Testis (tissue), 3 donors: Measurements from ENCODE around the gene PRSS3. TPM values are rescaled to one million over a fixed set of nuclear protein-coding genes. Genes with fewer than 3 reads are reported as not detected.

Source experiments
- DNase-seq: peaks from one replicate; pipeline ENCODE4 v3.0.0-alpha.2; 2019
- H3K27ac ChIP-seq, 2 donors: fragments of 200-600 bp; sonication (generic); one replicate each; pipeline ENCODE4 v1.5.1; 2019
- H3K27me3 ChIP-seq: fragments of 200-600 bp; sonication (generic); one replicate; pipeline ENCODE4 v1.5.1; 2019
- H3K36me3 ChIP-seq: fragments of 200-600 bp; sonication (generic); one replicate; pipeline ENCODE4 v1.5.1; 2017; ENCODE audit warnings: low read depth; ENCODE audit errors: missing control alignments
- H3K4me1 ChIP-seq: fragments of 200-600 bp; sonication (generic); one replicate; pipeline ENCODE4 v1.5.1; 2019
- H3K4me3 ChIP-seq, 2 donors: fragments of 200-600 bp; sonication (generic); one replicate each; pipeline ENCODE4 v1.5.1; 2017 to 2019
- H3K9me3 ChIP-seq: fragments of 200-600 bp; sonication (generic); one replicate; pipeline ENCODE4 v1.5.1; 2017
- CTCF ChIP-seq, 3 experiments: fragments of 450-650 bp in 2 of 3; fragments of 200-600 bp in 1 of 3; sonication (generic) in 1 of 3; IDR thresholded peaks; one replicate each; pipeline ENCODE4 v1.5.1; 2016 to 2019; ENCODE audit warnings: antibody characterized with exemption in 3 of 3, mild to moderate bottlenecking in 2 of 3, moderate library complexity in 1 of 3
- POLR2A ChIP-seq: fragments of 450-650 bp; IDR thresholded peaks from one replicate; pipeline ENCODE4 v1.6.1; 2017; ENCODE audit warnings: antibody characterized with exemption, mild to moderate bottlenecking, moderate library complexity
- WGBS, 2 donors: methylation state at CpG; one replicate each; pipeline ENCODE4 v1.1.5; 2018; 5-methylcytosine and 5-hydroxymethylcytosine counted together
- intact Hi-C: fragments of 100-400 bp; cut with DNase I; formaldehyde crosslinking; loops from one replicate; pipeline ENCODE4 v1.15.1; 2023; ENCODE audit warnings: low total_unique reads
- polyA plus RNA-seq: library from polyadenylated mRNA; stranded (reverse); fragments of 350-450 nt; fragmentation: Illumina TruSeq; extraction: RNeasy Lipid Tissue Mini Kit (QIAGEN cat#74804); gene quantifications from one replicate; pipeline ENCODE4 v1.2.3, GENCODE V29; 2014; ENCODE audit warnings: low read depth, low replicate concordance; ENCODE audit not compliant: insufficient read depth
- total RNA-seq, 2 donors: library from RNA; depleted of rRNA; stranded (reverse); fragments of >200 nt; gene quantifications; one replicate each; pipeline ENCODE4 v1.2.3, GENCODE V29; 2016

PRSS3 gene
- total and polyA plus RNA-seq, 3 donors from 2014 or later, result 0.68 to 6.5 (median 3.3) TPM

DNA sequence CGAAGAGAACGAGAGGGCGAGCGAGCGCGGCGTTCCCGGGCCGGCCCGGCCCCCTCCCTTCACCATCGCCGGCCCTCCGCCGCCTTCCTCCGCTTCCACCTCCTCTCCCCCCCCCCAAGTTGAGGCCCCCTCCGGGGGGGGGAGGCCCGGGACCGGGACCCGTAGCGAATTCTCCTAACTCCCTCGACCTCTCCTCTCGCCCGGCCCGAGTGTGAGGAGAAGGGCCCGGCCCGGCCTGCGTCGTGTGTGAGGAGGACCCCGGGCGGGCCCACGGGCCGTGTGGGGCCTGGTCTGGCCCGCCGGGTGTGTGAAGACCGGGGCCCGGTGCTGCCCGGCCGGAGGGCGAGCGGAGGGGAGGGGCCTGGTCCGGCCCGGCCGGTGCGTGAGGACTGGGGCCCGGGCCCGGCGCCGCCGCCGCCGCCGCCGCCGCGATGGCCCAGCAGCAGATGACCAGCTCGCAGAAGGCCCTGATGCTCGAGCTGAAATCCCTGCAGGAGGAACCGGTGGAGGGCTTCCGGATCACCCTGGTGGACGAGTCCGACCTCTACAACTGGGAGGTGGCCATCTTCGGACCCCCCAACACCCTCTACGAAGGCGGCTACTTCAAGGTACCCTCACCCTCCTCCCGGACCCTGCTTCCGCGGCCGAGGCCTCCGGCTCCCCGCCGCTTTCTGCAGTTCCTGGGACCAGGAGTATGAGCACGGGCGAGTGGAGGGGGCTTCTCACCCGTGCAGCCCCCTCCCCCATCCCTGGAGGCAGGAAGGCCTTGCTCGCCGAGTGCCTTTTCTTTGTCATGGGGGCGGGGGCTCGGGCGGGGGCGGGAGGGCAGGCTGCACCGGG lies 22.2 kb downstream of the PRSS3 start:
- TF ChIP-seq CTCF (IDR thresholded peaks at IDR 0.05) (no peak), POLR2A (no peak)
- no peaks in the 10 kb centered on the region for H3K27me3 ChIP-seq
- 1% methylated on average over 30 of the region's 81 CpGs; no CpG with 5 or more reads in 1 of the 2 donors for WGBS, 2 donors
- DNase-seq, result peak; percentile 52
- H3K4me1 ChIP-seq, result peaks cover 44% of the 10 kb centered on the region
- peak overlapping the region; percentile 92 to 96 for H3K4me3 ChIP-seq
- H3K9me3 ChIP-seq, result no peaks in the 10 kb centered on the region
- no peaks in the 10 kb centered on the region for H3K36me3 ChIP-seq
- intact Hi-C loops, result no loop called here
- H3K27ac ChIP-seq, result peak overlapping the region; percentile 99 to 100

DNA sequence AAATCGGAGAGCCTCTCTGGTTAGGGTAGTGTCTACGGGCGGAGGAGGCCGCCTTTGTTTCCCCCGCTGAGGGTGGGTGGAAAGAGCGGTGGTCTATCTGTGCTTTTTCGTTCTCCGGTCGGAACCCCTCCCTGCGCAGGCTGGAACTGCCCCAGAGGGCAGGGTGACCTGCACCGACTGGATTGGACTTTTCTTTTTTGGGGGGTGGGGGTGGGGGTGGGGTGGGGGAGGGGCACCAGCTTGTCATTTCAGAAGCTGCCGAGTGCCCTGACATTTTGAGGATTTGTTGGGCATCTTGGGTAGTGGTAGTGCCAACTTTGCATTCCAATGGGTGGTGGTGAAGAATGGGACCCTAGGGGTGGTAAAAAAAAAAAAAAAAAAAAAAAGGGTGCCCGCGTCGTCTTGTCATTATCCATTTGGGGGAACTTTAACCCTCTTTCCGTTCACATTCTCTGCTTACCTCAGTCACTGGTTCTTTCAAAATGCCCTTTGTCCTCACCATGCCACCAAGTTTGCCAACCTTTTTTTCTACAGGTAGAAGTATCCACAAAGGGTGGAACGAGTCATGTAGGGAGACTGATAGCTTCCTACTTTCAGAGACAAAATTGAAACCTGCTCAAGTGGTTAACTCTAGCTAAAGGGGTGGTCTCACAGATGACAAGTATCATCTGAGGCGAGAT lies 22.9 kb downstream of the PRSS3 start:
- Histone ChIP-seq H3K36me3 (no peaks in the 10 kb centered on the region), H3K27me3 (no peaks in the 10 kb centered on the region), H3K4me3 (peak overlapping the region; percentile 92 to 96), H3K9me3 (no peaks in the 10 kb centered on the region), H3K4me1 (peaks cover 42% of the 10 kb centered on the region), H3K27ac (peak overlapping the region; percentile 99 to 100)
- TF ChIP-seq POLR2A (no peak), CTCF (IDR thresholded peaks at IDR 0.05) (peak in 1 of 3 experiments; percentile 4)
- intact Hi-C loops, result no loop called here
- WGBS, 2 donors, result 0 to 1% methylated on average over 9 to 18 of the region's 18 CpGs
- peak; percentile 23 for DNase-seq

- intact Hi-C loops, result no loop called here
- H3K4me3 ChIP-seq, result peak overlapping the region; percentile 92 to 96
- TF ChIP-seq CTCF (IDR thresholded peaks at IDR 0.05) (no peak), POLR2A (no peak)
- H3K27ac ChIP-seq, result peak overlapping the region; percentile 99 to 100
- H3K4me1 ChIP-seq, result peaks cover 37% of the 10 kb centered on the region
- no peaks in the 10 kb centered on the region for H3K27me3 ChIP-seq
- no peak for DNase-seq
- WGBS, 2 donors, result 8 to 15% methylated on average over 4 of the region's 4 CpGs
- no peaks in the 10 kb centered on the region for H3K36me3 ChIP-seq
- no peaks in the 10 kb centered on the region for H3K9me3 ChIP-seq
Observed at GRCh38 chr9:33818847-33819500, 23.6 kb downstream of the PRSS3 start.

DNA sequence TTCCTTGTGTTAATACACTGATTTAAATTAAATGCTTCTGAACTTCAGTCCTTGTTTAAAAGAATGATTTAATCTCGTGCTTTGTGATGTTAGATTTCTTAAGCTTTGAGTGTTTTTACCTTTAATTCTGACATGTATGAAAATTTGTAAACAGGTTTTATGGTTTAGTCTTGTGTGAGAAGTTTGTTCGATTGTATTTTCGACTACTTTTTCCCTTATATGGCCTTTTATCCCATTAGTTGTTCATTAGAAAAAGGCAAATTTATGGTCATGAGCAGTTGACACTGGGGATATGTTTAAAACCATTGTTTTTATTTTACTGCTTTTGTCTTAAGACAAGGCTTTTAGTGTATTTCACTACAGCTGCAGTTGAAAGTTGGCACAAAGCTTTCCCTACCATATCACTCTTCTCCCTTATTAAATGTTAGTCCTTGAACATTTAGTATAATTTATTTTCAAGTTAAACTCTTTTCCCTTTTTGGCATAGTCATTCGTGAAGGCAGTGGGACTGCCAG lies 24.9 kb downstream of the PRSS3 start:
- Histone ChIP-seq H3K27me3 (no peaks in the 10 kb centered on the region), H3K4me1 (peaks cover 32% of the 10 kb centered on the region), H3K4me3 (no peak overlapping the region), H3K27ac (peak overlapping the region; percentile 66 to 100), H3K36me3 (no peaks in the 10 kb centered on the region), H3K9me3 (no peaks in the 10 kb centered on the region)
- DNase-seq, result no peak
- 34 to 42% methylated on average over 4 of the region's 4 CpGs for WGBS, 2 donors
- no peak for TF ChIP-seq CTCF (IDR thresholded peaks at IDR 0.05)
- TF ChIP-seq POLR2A, result no peak
- intact Hi-C loops, result no loop called here
